GM12878 (cell line): ENCODE data around the gene TMC6. TPM values are rescaled to one million over a fixed set of nuclear protein-coding genes. Genes with fewer than 3 reads are reported as not detected.
A peak's percentile ranks its signal among the peaks of the same experiment; 100 is the strongest.

Experiments
- ATAC-seq: fragments of 200-7000 bp; cut with Tn5 transposase; 3 replicates; pipeline ENCODE4 v1.9.1; 2020; ENCODE audit warnings: mild to moderate bottlenecking, moderate library complexity
- BruUV-seq: library from RNA; stranded (reverse); fragments of 400-500 nt; replicated peaks from 2 replicates; lab custom pipeline; 2021; lab: Mats Ljungman, UMichigan
- CTCF ChIA-PET: fragments of 300-600 bp; sonication (Branson Sonifier 250); formaldehyde crosslinking; extraction: SDS; loops from one replicate; lab custom pipeline; 2021; ENCODE audit warnings: inconsistent platforms; lab: Yijun Ruan, JAX
- POLR2A ChIA-PET: fragments of 350-600 bp; formaldehyde crosslinking; extraction: SDS; loops from one replicate; lab custom pipeline; 2021; ENCODE audit warnings: inconsistent platforms; lab: Charles Lee
- RAD21 ChIA-PET: fragments of 300-600 bp; sonication (Branson Sonifier 250); formaldehyde crosslinking; loops from one replicate; lab custom pipeline; 2023; ENCODE audit warnings: antibody characterized with exemption; ENCODE audit not compliant: unreplicated experiment; lab: Charles Lee
- SMC1A ChIA-PET: fragments of 300-600 bp; sonication (Branson Sonifier 250); formaldehyde crosslinking; loops from one replicate; lab custom pipeline; 2023; ENCODE audit not compliant: unreplicated experiment, uncharacterized antibody; lab: Charles Lee
- DNase-seq: peaks from one replicate; pipeline ENCODE4 v3.0.0-alpha.2; 2011; ENCODE audit warnings: low read depth, low spot score
- FAIRE-seq: peaks from 3 replicates; lab custom pipeline; 2011; peaks lifted over from hg19 to GRCh38; lab: Jason Lieb, UNC
- H2AFZ ChIP-seq: 2 replicates; pipeline ENCODE4 v1.6.0; 2011; ENCODE audit warnings: low read depth, low read length, control low read depth; ENCODE audit not compliant: control insufficient read depth
- H3K27ac ChIP-seq: 2 replicates; pipeline ENCODE4 v1.5.1; 2011; ENCODE audit warnings: control low read depth; ENCODE audit not compliant: control insufficient read depth, insufficient read depth
- H3K27me3 ChIP-seq, 2 experiments: replicated peaks in 1 of 2; 2 replicates each; pipeline versions ENCODE4 v1.6.0 to v1.6.1; 2011; ENCODE audit warnings: low read length in 1 of 2; ENCODE audit not compliant: control insufficient read depth in 2 of 2, insufficient read depth in 2 of 2
- H3K36me3 ChIP-seq, 2 experiments: 2 replicates each; pipeline ENCODE4 v1.5.1; 2011; ENCODE audit warnings: low read length in 1 of 2; ENCODE audit not compliant: control insufficient read depth in 2 of 2, insufficient read depth in 2 of 2
- H3K4me1 ChIP-seq: 2 replicates; pipeline ENCODE4 v1.6.1; 2011; ENCODE audit warnings: mild to moderate bottlenecking, low read length, moderate library complexity, mixed read lengths; ENCODE audit not compliant: control insufficient read depth, insufficient read depth
- H3K4me2 ChIP-seq: 2 replicates; pipeline ENCODE4 v1.6.0; 2011; ENCODE audit warnings: control low read depth; ENCODE audit not compliant: control insufficient read depth, insufficient read depth
- H3K4me3 ChIP-seq: fragments of 200-600 bp; sonication (generic); 2 replicates; pipeline ENCODE4 v1.5.1; 2016
- H3K79me2 ChIP-seq: 2 replicates; pipeline ENCODE4 v1.6.0; 2011; ENCODE audit warnings: low read length; ENCODE audit not compliant: control insufficient read depth, insufficient read depth
- H3K9ac ChIP-seq: 2 replicates; pipeline ENCODE4 v1.8.0; 2011; ENCODE audit warnings: low read length, control low read depth, mixed read lengths; ENCODE audit not compliant: control insufficient read depth, insufficient read depth
- H3K9me3 ChIP-seq: replicated peaks from 3 replicates; pipeline ENCODE4 v1.5.1; 2011; ENCODE audit warnings: mild to moderate bottlenecking, low read length; ENCODE audit not compliant: control insufficient read depth, insufficient read depth
- H4K20me1 ChIP-seq: 2 replicates; pipeline ENCODE4 v1.6.0; 2011; ENCODE audit not compliant: control insufficient read depth, insufficient read depth
- BACH1 ChIP-seq: fragments of 450-650 bp; IDR thresholded peaks from 2 replicates; pipeline ENCODE4 v1.6.1; 2017; ENCODE audit warnings: mild to moderate bottlenecking, borderline replicate concordance
- CBX3 ChIP-seq: fragments of 200-600 bp; sonication (generic); IDR thresholded peaks from 2 replicates; pipeline ENCODE4 v1.6.1; 2016; ENCODE audit warnings: low read depth, borderline replicate concordance
- GATAD2B ChIP-seq: fragments of 450-650 bp; conservative IDR thresholded peaks from 2 replicates; pipeline ENCODE4 v1.6.1; 2017; ENCODE audit warnings: low read depth, mild to moderate bottlenecking, moderate library complexity
- IKZF1 ChIP-seq: fragments of 450-650 bp; conservative IDR thresholded peaks from 2 replicates; pipeline ENCODE4 v1.6.1; 2017; ENCODE audit warnings: antibody characterized with exemption, mild to moderate bottlenecking
- IKZF2 ChIP-seq, 2 experiments: fragments of 450-650 bp; IDR thresholded peaks; 2 replicates each; pipeline ENCODE4 v1.6.1; 2017; ENCODE audit warnings: mild to moderate bottlenecking in 2 of 2, moderate library complexity in 2 of 2
- MTA2 ChIP-seq: fragments of 450-650 bp; IDR thresholded peaks from 2 replicates; pipeline ENCODE4 v1.6.1; 2016; ENCODE audit warnings: low read depth, mild to moderate bottlenecking, moderate library complexity
- MTA3 ChIP-seq: IDR thresholded peaks from 2 replicates; pipeline ENCODE4 v1.6.1; 2012; ENCODE audit warnings: low read length, inconsistent platforms, borderline replicate concordance
- MYC ChIP-seq: IDR thresholded peaks from 2 replicates; pipeline ENCODE4 v1.6.1; 2011; ENCODE audit warnings: mild to moderate bottlenecking, low read length, moderate library complexity, inconsistent platforms; ENCODE audit not compliant: insufficient read depth, insufficient replicate concordance, insufficient read length, severe bottlenecking
- PML ChIP-seq: IDR thresholded peaks from 2 replicates; pipeline ENCODE4 v1.6.1; 2012; ENCODE audit warnings: low read length, inconsistent platforms
- POLR2AphosphoS2 ChIP-seq: IDR thresholded peaks from 2 replicates; pipeline ENCODE4 v1.6.1; 2011; ENCODE audit warnings: low read depth, mild to moderate bottlenecking, low read length, improper control_type of control experiment, moderate library complexity
- RUNX3 ChIP-seq: IDR thresholded peaks from 2 replicates; pipeline ENCODE4 v1.6.1; 2012; ENCODE audit warnings: low read length, inconsistent platforms
- WGBS: methylation state at CpG from one replicate; pipeline ENCODE4 v1.1.6; 2016; ENCODE audit warnings: low lambda C conversion rate; ENCODE audit not compliant: insufficient replicate concordance, insufficient coverage; ENCODE audit errors: missing lambda C conversion rate; 5-methylcytosine and 5-hydroxymethylcytosine counted together
- in situ Hi-C: fragments of 300-500 bp; cut with MboI; formaldehyde crosslinking; loops from 9 replicates; pipeline ENCODE4 v1.14.3; 2018; ENCODE audit warnings: mixed read lengths
- intact Hi-C: fragments of 100-400 bp; cut with micrococcal nuclease; formaldehyde crosslinking; loops from one replicate; pipeline ENCODE4 v1.14.2; 2022; ENCODE audit not compliant: unreplicated experiment
- polyA plus RNA-seq, 11 experiments: library from polyadenylated mRNA; depleted of rRNA in 4 of 11; unstranded in 6 of 11; stranded (reverse) in 5 of 11; fragments of >200 nt; fragmentation: Nextera tagmentation in 4 of 11; fragmentation: Illumina TruSeq in 1 of 11; extraction: Ambion mirVana in 4 of 11; extraction: Trizol in 1 of 11; gene quantifications; 1 replicate in 1 of 11; 2 replicates in 10 of 11; pipeline versions ENCODE4 v1.2.1 to v1.2.3, GENCODE V29; 2011 to 2016; ENCODE audit warnings: inconsistent platforms in 2 of 11, missing spikeins in 2 of 11, low read depth in 1 of 11
- total RNA-seq, 4 experiments: library from RNA; depleted of rRNA in 3 of 4; stranded (reverse); fragments of >200 nt in 3 of 4; fragmentation: Illumina TruSeq in 1 of 4; extraction: Trizol in 1 of 4; gene quantifications; 2 replicates each; pipeline versions ENCODE4 v1.2.1 to v1.2.3, GENCODE V29; 2013 to 2021
- TF ChIP-seq, protein P1 (sequence below): IDR thresholded peaks from 2 replicates; pipeline ENCODE4 v1.6.1; 2011; ENCODE audit warnings: borderline replicate concordance, low read depth, mild to moderate bottlenecking, moderate library complexity, low read length; ENCODE audit not compliant: insufficient read depth, poor library complexity, severe bottlenecking
- TF ChIP-seq, protein P2 (sequence below): fragments of 450-650 bp; IDR thresholded peaks from 2 replicates; pipeline ENCODE4 v1.6.1; 2016; ENCODE audit warnings: mild to moderate bottlenecking, moderate library complexity, borderline replicate concordance

TMC6 gene
- total and polyA plus RNA-seq, 10 of the 15 experiments (the other 5 are each of a cell fraction or from before 2014, with no cell fraction given): 1.9 to 232 (median 60.6) TPM

DNA sequence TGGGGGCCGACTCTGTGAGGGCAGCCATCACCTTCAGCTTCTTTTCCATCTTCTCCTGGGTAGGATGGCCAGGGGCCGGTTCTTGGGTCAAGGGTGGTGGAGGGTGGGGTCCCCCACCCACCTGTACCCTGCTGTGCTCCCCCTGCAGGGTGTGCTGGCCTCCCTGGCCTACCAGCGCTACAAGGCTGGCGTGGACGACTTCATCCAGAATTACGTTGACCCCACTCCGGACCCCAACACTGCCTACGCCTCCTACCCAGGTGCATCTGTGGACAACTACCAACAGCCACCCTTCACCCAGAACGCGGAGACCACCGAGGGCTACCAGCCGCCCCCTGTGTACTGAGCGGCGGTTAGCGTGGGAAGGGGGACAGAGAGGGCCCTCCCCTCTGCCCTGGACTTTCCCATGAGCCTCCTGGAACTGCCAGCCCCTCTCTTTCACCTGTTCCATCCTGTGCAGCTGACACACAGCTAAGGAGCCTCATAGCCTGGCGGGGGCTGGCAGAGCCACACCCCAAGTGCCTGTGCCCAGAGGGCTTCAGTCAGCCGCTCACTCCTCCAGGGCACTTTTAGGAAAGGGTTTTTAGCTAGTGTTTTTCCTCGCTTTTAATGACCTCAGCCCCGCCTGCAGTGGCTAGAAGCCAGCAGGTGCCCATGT is 43.2 kb upstream of the TMC6 start (continued):
- TF ChIP-seq, protein P1, sequence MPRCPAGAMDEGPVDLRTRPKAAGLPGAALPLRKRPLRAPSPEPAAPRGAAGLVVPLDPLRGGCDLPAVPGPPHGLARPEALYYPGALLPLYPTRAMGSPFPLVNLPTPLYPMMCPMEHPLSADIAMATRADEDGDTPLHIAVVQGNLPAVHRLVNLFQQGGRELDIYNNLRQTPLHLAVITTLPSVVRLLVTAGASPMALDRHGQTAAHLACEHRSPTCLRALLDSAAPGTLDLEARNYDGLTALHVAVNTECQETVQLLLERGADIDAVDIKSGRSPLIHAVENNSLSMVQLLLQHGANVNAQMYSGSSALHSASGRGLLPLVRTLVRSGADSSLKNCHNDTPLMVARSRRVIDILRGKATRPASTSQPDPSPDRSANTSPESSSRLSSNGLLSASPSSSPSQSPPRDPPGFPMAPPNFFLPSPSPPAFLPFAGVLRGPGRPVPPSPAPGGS: peak; percentile 13

DNA sequence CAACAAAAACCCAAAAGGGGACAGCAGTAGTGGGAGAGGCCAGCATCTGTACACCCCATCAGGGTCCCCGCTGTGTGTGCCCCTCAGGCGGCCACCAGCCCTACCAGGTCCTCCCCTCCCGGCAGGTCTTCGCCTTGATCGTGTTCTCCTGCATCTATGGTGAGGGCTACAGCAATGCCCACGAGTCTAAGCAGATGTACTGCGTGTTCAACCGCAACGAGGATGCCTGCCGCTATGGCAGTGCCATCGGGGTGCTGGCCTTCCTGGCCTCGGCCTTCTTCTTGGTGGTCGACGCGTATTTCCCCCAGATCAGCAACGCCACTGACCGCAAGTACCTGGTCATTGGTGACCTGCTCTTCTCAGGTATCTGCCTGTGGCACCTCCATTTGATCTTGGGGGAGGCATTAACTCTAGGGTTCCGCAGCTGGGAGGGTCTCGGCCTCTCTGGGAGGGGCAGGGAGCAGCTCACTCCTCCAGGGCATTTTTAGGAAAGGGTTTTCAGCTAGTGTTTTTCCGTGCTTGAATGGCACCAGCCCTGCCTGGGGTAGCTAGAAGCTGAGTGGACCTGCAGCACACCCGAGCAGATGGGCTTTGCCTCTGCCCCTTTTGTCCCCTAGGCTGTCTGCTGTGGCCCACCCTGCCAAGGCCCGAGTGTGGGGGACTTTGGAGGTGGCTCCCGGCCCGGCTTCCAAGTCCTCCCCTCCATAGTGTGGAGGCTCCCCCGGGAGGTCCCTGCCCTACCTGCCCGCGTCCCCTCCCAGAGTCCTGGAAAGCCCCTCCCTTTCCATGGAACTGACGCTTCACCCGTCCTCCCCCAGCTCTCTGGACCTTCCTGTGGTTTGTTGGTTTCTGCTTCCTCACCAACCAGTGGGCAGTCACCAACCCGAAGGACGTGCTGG is 42.4 kb upstream of the TMC6 start:
- H3K4me1 ChIP-seq: peaks cover 53% of the 10 kb centered on the region
- H4K20me1 ChIP-seq: no peaks in the 10 kb centered on the region; the same call in 1 of the 2 replicates
- BruUV-seq: TSS peak; percentile 43
- in situ Hi-C loops (loop anchor here (25.0 kb wide), 1 partner anchor 1909 kb away; the partner anchor contains the start of gene UBALD2), intact Hi-C loops (no loop called here)
- CTCF ChIA-PET: interaction anchor here (1.0 to 9.0 kb wide), 3 partner anchors 35 to 81 kb away, joined by 3 to 132 read pairs (median 100); partner anchors contain the start of genes TMC6 and TMC8
- peaks cover 0 to 26% of the 10 kb centered on the region in 2 experiments; a peak in 3 of 4 replicates for H3K36me3 ChIP-seq
- 44% methylated on average over 31 of the region's 31 CpGs for WGBS
- H3K27me3 ChIP-seq: no peaks in the 10 kb centered on the region
- RAD21 ChIA-PET: interaction anchor here (1.0 to 8.6 kb wide), 6 partner anchors 19 to 80 kb away, joined by 3 to 83 read pairs (median 5); no protein-coding TSS in a partner anchor
- POLR2A ChIA-PET: interaction anchor here (0.6 to 8.7 kb wide), 10 partner anchors 12 to 1980 kb away, joined by 3 to 85 read pairs (median 8); partner anchors contain the start of genes TMC6 and TMC8
- peak overlapping the region; percentile 96 for H3K4me2 ChIP-seq
- H3K27ac ChIP-seq: peak overlapping the region; percentile 86
- H3K9ac ChIP-seq: peak overlapping the region; percentile 62
- H3K9me3 ChIP-seq: no peaks in the 10 kb centered on the region
- ATAC-seq: no peak
- no peak overlapping the region for H2AFZ ChIP-seq
- no peak for FAIRE-seq
- peaks cover 59% of the 10 kb centered on the region for H3K79me2 ChIP-seq
- peak overlapping the region; percentile 70 for H3K4me3 ChIP-seq
- DNase-seq: no peak
- SMC1A ChIA-PET: interaction anchor here (0.8 to 2.6 kb wide), 10 partner anchors 10 to 45 kb away, joined by 3 to 11 read pairs (median 5); partner anchors contain the start of gene TMC8
- peak; percentile 57; the same call in 1 of the 2 replicates for TF ChIP-seq RUNX3
- 0 out of 2 replicates have a peak, but pooled peaks have one; percentile 16 for TF ChIP-seq MTA2
- peak; percentile 25 to 34; a peak in 2 of 4 replicates for TF ChIP-seq IKZF2 (IDR thresholded peaks at IDR 0.05)
- no peak for TF ChIP-seq MYC
- TF ChIP-seq, protein P2, sequence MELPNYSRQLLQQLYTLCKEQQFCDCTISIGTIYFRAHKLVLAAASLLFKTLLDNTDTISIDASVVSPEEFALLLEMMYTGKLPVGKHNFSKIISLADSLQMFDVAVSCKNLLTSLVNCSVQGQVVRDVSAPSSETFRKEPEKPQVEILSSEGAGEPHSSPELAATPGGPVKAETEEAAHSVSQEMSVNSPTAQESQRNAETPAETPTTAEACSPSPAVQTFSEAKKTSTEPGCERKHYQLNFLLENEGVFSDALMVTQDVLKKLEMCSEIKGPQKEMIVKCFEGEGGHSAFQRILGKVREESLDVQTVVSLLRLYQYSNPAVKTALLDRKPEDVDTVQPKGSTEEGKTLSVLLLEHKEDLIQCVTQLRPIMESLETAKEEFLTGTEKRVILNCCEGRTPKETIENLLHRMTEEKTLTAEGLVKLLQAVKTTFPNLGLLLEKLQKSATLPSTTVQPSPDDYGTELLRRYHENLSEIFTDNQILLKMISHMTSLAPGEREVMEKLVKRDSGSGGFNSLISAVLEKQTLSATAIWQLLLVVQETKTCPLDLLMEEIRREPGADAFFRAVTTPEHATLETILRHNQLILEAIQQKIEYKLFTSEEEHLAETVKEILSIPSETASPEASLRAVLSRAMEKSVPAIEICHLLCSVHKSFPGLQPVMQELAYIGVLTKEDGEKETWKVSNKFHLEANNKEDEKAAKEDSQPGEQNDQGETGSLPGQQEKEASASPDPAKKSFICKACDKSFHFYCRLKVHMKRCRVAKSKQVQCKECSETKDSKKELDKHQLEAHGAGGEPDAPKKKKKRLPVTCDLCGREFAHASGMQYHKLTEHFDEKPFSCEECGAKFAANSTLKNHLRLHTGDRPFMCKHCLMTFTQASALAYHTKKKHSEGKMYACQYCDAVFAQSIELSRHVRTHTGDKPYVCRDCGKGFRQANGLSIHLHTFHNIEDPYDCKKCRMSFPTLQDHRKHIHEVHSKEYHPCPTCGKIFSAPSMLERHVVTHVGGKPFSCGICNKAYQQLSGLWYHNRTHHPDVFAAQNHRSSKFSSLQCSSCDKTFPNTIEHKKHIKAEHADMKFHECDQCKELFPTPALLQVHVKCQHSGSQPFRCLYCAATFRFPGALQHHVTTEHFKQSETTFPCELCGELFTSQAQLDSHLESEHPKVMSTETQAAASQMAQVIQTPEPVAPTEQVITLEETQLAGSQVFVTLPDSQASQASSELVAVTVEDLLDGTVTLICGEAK: 0 out of 2 replicates have a peak, but pooled peaks have one; percentile 15
- TF ChIP-seq BACH1: peak; percentile 34; the same call in 1 of the 2 replicates
- no peak for TF ChIP-seq MTA3
- TF ChIP-seq CBX3: no peak
- 0 out of 2 replicates have a peak, but pooled peaks have one; percentile 47 for TF ChIP-seq GATAD2B
- peak; percentile 69 for TF ChIP-seq IKZF1
- no peak for TF ChIP-seq PML
- peak; percentile 25; the same call in 1 of the 2 replicates for TF ChIP-seq POLR2AphosphoS2
